ES-I3 (cell line): Measurements from ENCODE around the gene ACAD11.

Source experiments
- H3K36me3 ChIP-seq: 2 replicates; pipeline ENCODE4 v1.6.1; 2013; ENCODE audit warnings: mild to moderate bottlenecking, low read length, control low read depth, moderate library complexity; ENCODE audit not compliant: insufficient read depth
- H3K4me1 ChIP-seq: 2 replicates; pipeline ENCODE4 v1.6.1; 2013; ENCODE audit warnings: mild to moderate bottlenecking, control low read depth, low read length; ENCODE audit not compliant: insufficient read depth
- H3K9ac ChIP-seq: 2 replicates; pipeline ENCODE4 v1.6.1; 2013; ENCODE audit warnings: low read depth, mild to moderate bottlenecking, low read length, moderate library complexity
- H3K9me3 ChIP-seq: 2 replicates; pipeline ENCODE4 v1.6.1; 2013; ENCODE audit warnings: mild to moderate bottlenecking, low read length, moderate library complexity; ENCODE audit not compliant: control insufficient read depth, insufficient read depth

Gene ACAD11

GRCh38 chr3:132659365-132660051 is at the start of gene ACAD11:
TSS of gene ACAD11 (minus strand) at chr3:132659809. CDS start at chr3:132659751, 58 bp downstream.
- Histone ChIP-seq H3K9ac (peak within 1 kb of the TSS; percentile 97), H3K36me3 (no peaks in the 10 kb centered on the region), H3K9me3 (no peaks in the 10 kb centered on the region), H3K4me1 (no peaks in the 10 kb centered on the region)

GRCh38 chr3:132703733-132704132 is 44.1 kb upstream of the ACAD11 start:
- H3K36me3 ChIP-seq: peaks cover 13% of the 10 kb centered on the region
- H3K9ac ChIP-seq: no peak overlapping the region
- H3K4me1 ChIP-seq: no peaks in the 10 kb centered on the region
- H3K9me3 ChIP-seq: no peaks in the 10 kb centered on the region

- no peak overlapping the region for H3K9ac ChIP-seq
- H3K36me3 ChIP-seq: peaks cover 6% of the 10 kb centered on the region
- no peaks in the 10 kb centered on the region for H3K9me3 ChIP-seq
- H3K4me1 ChIP-seq: no peaks in the 10 kb centered on the region
Observed at GRCh38 chr3:132695422-132695821, 35.8 kb upstream of the ACAD11 start.

GRCh38 chr3:132694991-132695390 is 35.4 kb upstream of the ACAD11 start:
- no peak overlapping the region for H3K9ac ChIP-seq
- H3K4me1 ChIP-seq: no peaks in the 10 kb centered on the region
- peaks cover 3% of the 10 kb centered on the region; the same call in 1 of the 2 replicates for H3K36me3 ChIP-seq
- no peaks in the 10 kb centered on the region for H3K9me3 ChIP-seq

- Histone ChIP-seq H3K4me1 (no peaks in the 10 kb centered on the region), H3K9ac (no peak overlapping the region), H3K36me3 (peaks cover 10% of the 10 kb centered on the region; the same call in 1 of the 2 replicates), H3K9me3 (no peaks in the 10 kb centered on the region)
Observed at GRCh38 chr3:132690040-132690439, 30.4 kb upstream of the ACAD11 start.

GRCh38 chr3:132682201-132682600 is 22.6 kb upstream of the ACAD11 start:
- H3K9ac ChIP-seq: no peak overlapping the region
- no peaks in the 10 kb centered on the region for H3K4me1 ChIP-seq
- H3K36me3 ChIP-seq: peaks cover 13% of the 10 kb centered on the region; the same call in 1 of the 2 replicates
- H3K9me3 ChIP-seq: no peaks in the 10 kb centered on the region

- Histone ChIP-seq H3K9ac (no peak overlapping the region), H3K36me3 (peaks cover 13% of the 10 kb centered on the region; the same call in 1 of the 2 replicates), H3K4me1 (no peaks in the 10 kb centered on the region), H3K9me3 (no peaks in the 10 kb centered on the region)
Observed at GRCh38 chr3:132681421-132681820, 21.8 kb upstream of the ACAD11 start.

GRCh38 chr3:132679911-132680310 is 20.3 kb upstream of the ACAD11 start:
- H3K36me3 ChIP-seq: peaks cover 13% of the 10 kb centered on the region; the same call in 1 of the 2 replicates
- no peak overlapping the region for H3K9ac ChIP-seq
- no peaks in the 10 kb centered on the region for H3K4me1 ChIP-seq
- no peaks in the 10 kb centered on the region for H3K9me3 ChIP-seq

- peaks cover 8% of the 10 kb centered on the region for H3K36me3 ChIP-seq
- H3K4me1 ChIP-seq: no peaks in the 10 kb centered on the region
- no peak overlapping the region for H3K9ac ChIP-seq
- H3K9me3 ChIP-seq: no peaks in the 10 kb centered on the region
Observed at GRCh38 chr3:132675408-132675807, 15.8 kb upstream of the ACAD11 start.

- no peak overlapping the region for H3K9ac ChIP-seq
- H3K36me3 ChIP-seq: peaks cover 4% of the 10 kb centered on the region; the same call in 1 of the 2 replicates
- no peaks in the 10 kb centered on the region for H3K4me1 ChIP-seq
- H3K9me3 ChIP-seq: no peaks in the 10 kb centered on the region
Observed at GRCh38 chr3:132669256-132669777, 9.7 kb upstream of the ACAD11 start.

GRCh38 chr3:132665230-132665745 is 5.7 kb upstream of the ACAD11 start:
- no peaks in the 10 kb centered on the region for H3K36me3 ChIP-seq
- no peaks in the 10 kb centered on the region for H3K4me1 ChIP-seq
- H3K9ac ChIP-seq: no peak overlapping the region
- no peaks in the 10 kb centered on the region for H3K9me3 ChIP-seq

GRCh38 chr3:132662212-132662611 is 2.6 kb upstream of the ACAD11 start:
- no peak overlapping the region for H3K9ac ChIP-seq
- no peaks in the 10 kb centered on the region for H3K36me3 ChIP-seq
- H3K4me1 ChIP-seq: no peaks in the 10 kb centered on the region
- no peaks in the 10 kb centered on the region for H3K9me3 ChIP-seq

GRCh38 chr3:132661101-132661500 is 1.5 kb upstream of the ACAD11 start:
- Histone ChIP-seq H3K36me3 (no peaks in the 10 kb centered on the region), H3K9ac (peak overlapping the region; percentile 97), H3K4me1 (no peaks in the 10 kb centered on the region), H3K9me3 (no peaks in the 10 kb centered on the region)

- Histone ChIP-seq H3K9me3 (no peaks in the 10 kb centered on the region), H3K36me3 (no peaks in the 10 kb centered on the region), H3K4me1 (no peaks in the 10 kb centered on the region), H3K9ac (peak overlapping the region; percentile 97)
Observed at GRCh38 chr3:132660811-132661070, 1.1 kb upstream of the ACAD11 start.

GRCh38 chr3:132660052-132660810 is 622 bp upstream of the ACAD11 start, which contains the start of gene UBA5:
TSS of gene UBA5 (plus strand) at chr3:132660329. CDS start at chr3:132660538, 209 bp downstream.
- Histone ChIP-seq H3K4me1 (no peaks in the 10 kb centered on the region), H3K36me3 (no peaks in the 10 kb centered on the region), H3K9me3 (no peaks in the 10 kb centered on the region), H3K9ac (peak within 1 kb of the TSS; percentile 97)
